NCI-H2196 treated with DMSO at 0.1 percent for 48 hours (cell line): ENCODE data around the gene SMYD2.
A peak's percentile ranks its signal among the peaks of the same experiment; 100 is the strongest.

ENCODE experiments used
- DNase-seq: peaks from one replicate; lab custom pipeline; 2025; ENCODE audit not compliant: unreplicated experiment; lab: John Stamatoyannopoulos, UW

Gene SMYD2

GRCh38 chr1:214327514-214327913 lies 46.6 kb downstream of the SMYD2 start:
- no peak for DNase-seq

- DNase-seq, result peak; percentile 77
Measured at GRCh38 chr1:214328770-214329469, 48.0 kb downstream of the SMYD2 start.

- no peak for DNase-seq
Measured at GRCh38 chr1:214329470-214330220, 48.7 kb downstream of the SMYD2 start.

- DNase-seq, result no peak
Measured at GRCh38 chr1:214330222-214330621, 49.3 kb downstream of the SMYD2 start.

- no peak for DNase-seq
Measured at GRCh38 chr1:214330715-214331114, 49.8 kb downstream of the SMYD2 start.

GRCh38 chr1:214331180-214331579 lies 50.2 kb downstream of the SMYD2 start:
- no peak for DNase-seq

GRCh38 chr1:214331827-214332423 lies 51.0 kb downstream of the SMYD2 start:
- no peak for DNase-seq

- no peak for DNase-seq
Measured at GRCh38 chr1:214332946-214333798, 52.2 kb downstream of the SMYD2 start.

GRCh38 chr1:214335567-214335966 lies 54.6 kb downstream of the SMYD2 start:
- DNase-seq, result no peak

GRCh38 chr1:214337015-214337414 lies 56.1 kb downstream of the SMYD2 start:
- DNase-seq, result no peak

GRCh38 chr1:214337511-214337910 lies 56.6 kb downstream of the SMYD2 start:
- no peak for DNase-seq

GRCh38 chr1:214338212-214338611 lies 57.3 kb downstream of the SMYD2 start:
- no peak for DNase-seq

- no peak for DNase-seq
Measured at GRCh38 chr1:214341459-214341858, 60.5 kb downstream of the SMYD2 start.

GRCh38 chr1:214341932-214342331 lies 61.0 kb downstream of the SMYD2 start:
- no peak for DNase-seq

GRCh38 chr1:214342525-214342924 lies 61.6 kb downstream of the SMYD2 start:
- DNase-seq, result no peak

GRCh38 chr1:214344897-214345296 lies 63.9 kb downstream of the SMYD2 start:
- no peak for DNase-seq

- no peak for DNase-seq
Measured at GRCh38 chr1:214349008-214349407, 68.0 kb downstream of the SMYD2 start.

- DNase-seq, result no peak
Measured at GRCh38 chr1:214349781-214350180, 68.8 kb downstream of the SMYD2 start.

GRCh38 chr1:214351551-214352277 lies 70.8 kb downstream of the SMYD2 start:
- no peak for DNase-seq

GRCh38 chr1:214352838-214353237 lies 71.9 kb downstream of the SMYD2 start:
- no peak for DNase-seq
